T-helper 1 cell (primary cell): ENCODE measurements around the gene PSMD10.
A peak's percentile ranks its signal among the peaks of the same experiment; 100 is the strongest.

ENCODE experiments used
- DNase-seq, 5 donors: peaks; one replicate each; pipeline ENCODE4 v3.0.0-alpha.2; 2012 to 2020
- total RNA-seq, 4 donors: gene quantifications; one replicate each; lab custom pipeline; 2026; lab: John Stamatoyannopoulos, UW

Gene PSMD10
- 8.8 to 15.2 (median 12.3) reads per million in 4 donors for total RNA-seq

- peak; percentile 77 to 93 (median 82) for DNase-seq
Observed at GRCh38 chrX:108091264-108091877, at the start of gene PSMD10, which contains the start of gene ATG4A. TSS of gene PSMD10 (minus strand) at chrX:108091542. CDS start at chrX:108091520, 22 bp downstream. TSS of gene ATG4A (plus strand) at chrX:108091778. CDS start at chrX:108091827, 49 bp downstream.

GRCh38 chrX:108138814-108139702 is 47.7 kb upstream of the PSMD10 start:
- peak in 1 of 5 donors; percentile 3 for DNase-seq

GRCh38 chrX:108134724-108135123 is 43.4 kb upstream of the PSMD10 start:
- DNase-seq = no peak

- DNase-seq = no peak
Observed at GRCh38 chrX:108132876-108133275, 41.5 kb upstream of the PSMD10 start.

GRCh38 chrX:108132034-108132433 is 40.7 kb upstream of the PSMD10 start:
- DNase-seq = no peak

- DNase-seq = no peak
Observed at GRCh38 chrX:108131471-108131870, 40.1 kb upstream of the PSMD10 start.

- no peak for DNase-seq
Observed at GRCh38 chrX:108130889-108131288, 39.5 kb upstream of the PSMD10 start.

- DNase-seq = no peak
Observed at GRCh38 chrX:108127152-108127551, 35.8 kb upstream of the PSMD10 start.

- no peak for DNase-seq
Observed at GRCh38 chrX:108126661-108127060, 35.3 kb upstream of the PSMD10 start.

- no peak for DNase-seq
Observed at GRCh38 chrX:108123591-108124366, 32.4 kb upstream of the PSMD10 start.

- no peak for DNase-seq
Observed at GRCh38 chrX:108122748-108123147, 31.4 kb upstream of the PSMD10 start.

GRCh38 chrX:108121291-108121690 is 29.9 kb upstream of the PSMD10 start:
- no peak for DNase-seq

GRCh38 chrX:108117988-108118387 is 26.6 kb upstream of the PSMD10 start:
- no peak for DNase-seq

GRCh38 chrX:108114541-108114940 is 23.2 kb upstream of the PSMD10 start:
- no peak for DNase-seq

- DNase-seq = no peak
Observed at GRCh38 chrX:108105473-108105872, 14.1 kb upstream of the PSMD10 start.

GRCh38 chrX:108097380-108097779 is 6.0 kb upstream of the PSMD10 start:
- no peak for DNase-seq

- DNase-seq = no peak
Observed at GRCh38 chrX:108091878-108092291, 543 bp upstream of the PSMD10 start.

GRCh38 chrX:108090491-108091263 is 665 bp downstream of the PSMD10 start:
- peak in 1 of 5 donors; percentile 1 for DNase-seq

- DNase-seq = no peak
Observed at GRCh38 chrX:108088511-108088910, 2.8 kb downstream of the PSMD10 start.

GRCh38 chrX:108087792-108088191 is 3.5 kb downstream of the PSMD10 start:
- DNase-seq = no peak

GRCh38 chrX:108081110-108081509 is 10.2 kb downstream of the PSMD10 start:
- DNase-seq = no peak

GRCh38 chrX:108072746-108073145 is 18.6 kb downstream of the PSMD10 start:
- DNase-seq = no peak
